GM18867 (cell line): ENCODE measurements around the gene DISC1.

ENCODE experiments used
- ATAC-seq: cut with Tn5 transposase; IDR thresholded peaks from one replicate; pipeline ENCODE4 v1.9.1; 2021; ENCODE audit warnings: mild to moderate bottlenecking, moderate library complexity; ENCODE audit not compliant: unreplicated experiment

The DISC1 gene

DNA sequence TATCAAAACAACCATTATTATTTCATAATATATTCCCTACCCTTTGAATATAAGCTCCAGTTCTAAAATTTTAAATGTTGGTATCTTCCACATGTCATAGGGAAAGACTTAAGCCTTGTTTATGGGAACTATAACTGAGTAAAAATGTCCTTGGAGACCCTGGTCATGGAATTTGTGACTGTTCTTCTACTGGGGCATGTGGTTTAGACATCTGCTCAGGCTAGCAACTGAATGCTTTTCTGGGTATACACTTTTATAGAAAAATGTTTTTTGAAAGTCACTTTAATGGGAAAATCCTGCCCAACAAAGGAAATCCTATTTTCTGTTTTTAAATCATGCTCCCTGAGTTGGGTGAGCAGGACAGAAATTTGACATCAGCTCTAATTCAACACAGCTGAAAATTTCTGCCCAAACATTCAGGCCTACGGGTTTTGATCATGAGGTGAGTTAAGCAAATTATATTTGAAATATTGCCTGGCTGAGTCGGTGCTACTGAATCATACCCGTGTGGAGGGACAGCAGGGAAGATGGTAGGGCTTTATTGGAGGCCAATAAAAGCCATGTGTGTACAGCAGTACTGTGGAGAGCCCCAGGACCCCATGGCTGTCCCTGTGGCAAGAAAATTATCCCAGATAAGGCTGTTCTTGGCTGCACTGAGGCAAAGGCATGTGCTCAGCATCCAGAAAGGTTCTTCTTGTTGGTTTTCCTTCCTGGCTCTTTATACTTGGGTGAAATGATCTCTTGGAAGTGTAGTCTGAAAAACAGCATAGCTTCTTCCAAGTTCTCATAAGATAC, 391.8 kb downstream of the DISC1 start:
- ATAC-seq, result no peak

DNA sequence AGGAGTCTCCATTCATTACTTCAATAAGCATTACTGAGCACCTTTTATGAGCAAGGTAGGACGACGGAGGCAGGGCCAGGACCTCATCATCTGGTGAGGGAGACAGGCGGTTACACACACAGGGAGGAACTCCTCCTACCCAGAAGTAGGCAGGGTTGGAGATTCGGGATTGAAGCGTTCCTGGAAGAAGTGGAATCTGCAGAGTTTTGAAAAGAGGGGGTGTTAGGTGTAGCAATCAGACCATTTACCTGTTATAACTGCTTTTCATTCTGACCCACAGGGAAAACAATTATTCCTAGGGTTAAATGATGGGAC, 392.4 kb downstream of the DISC1 start:
- ATAC-seq, result no peak

GRCh38 chr1:232020352-232020751, 393.8 kb downstream of the DISC1 start:
- ATAC-seq, result no peak

- ATAC-seq, result no peak
Measured at GRCh38 chr1:232029315-232029714, 402.7 kb downstream of the DISC1 start.

DNA sequence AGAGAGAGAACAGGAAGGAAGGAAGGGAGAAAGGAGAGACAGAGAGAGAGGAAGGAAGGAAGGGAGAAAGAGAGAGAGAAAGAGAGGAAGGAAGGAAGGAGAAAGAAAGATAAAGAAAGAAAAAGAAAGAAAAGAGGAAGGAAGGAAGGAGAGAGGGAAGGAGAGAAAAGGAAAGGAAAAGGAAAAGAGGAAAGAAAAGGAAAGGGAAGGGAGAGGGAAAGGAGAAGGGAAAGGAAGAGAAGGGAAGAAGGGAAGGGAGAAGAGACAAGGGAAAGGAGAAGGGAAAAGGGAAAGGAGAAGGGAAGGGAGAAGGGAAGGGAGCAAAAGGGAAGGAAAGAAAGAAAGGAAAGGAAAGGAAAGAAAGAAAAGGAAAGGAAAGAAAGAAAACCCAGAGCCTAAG, 404.6 kb downstream of the DISC1 start:
- ATAC-seq, result no peak

DNA sequence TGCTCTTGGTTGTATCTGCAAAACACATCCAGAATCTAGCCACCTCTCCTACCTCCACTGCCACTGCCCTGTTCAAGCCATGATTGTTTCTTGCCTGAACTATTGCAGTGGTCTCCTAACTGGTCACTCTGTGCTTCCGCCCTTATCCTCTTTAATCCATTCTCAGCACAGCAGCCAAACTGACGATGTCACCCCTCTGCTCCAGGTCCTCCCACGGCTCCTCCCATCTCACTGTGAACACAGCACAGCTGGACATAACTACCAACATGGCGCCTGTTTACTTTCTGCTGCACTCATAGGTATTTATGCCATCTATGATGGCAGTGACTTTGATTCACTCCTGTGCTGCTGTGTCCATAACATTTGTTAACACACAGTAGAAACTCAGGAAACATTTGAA, 406.7 kb downstream of the DISC1 start:
- ATAC-seq, result no peak

- no peak for ATAC-seq
Measured at GRCh38 chr1:232034556-232034955, 408.0 kb downstream of the DISC1 start.

DNA sequence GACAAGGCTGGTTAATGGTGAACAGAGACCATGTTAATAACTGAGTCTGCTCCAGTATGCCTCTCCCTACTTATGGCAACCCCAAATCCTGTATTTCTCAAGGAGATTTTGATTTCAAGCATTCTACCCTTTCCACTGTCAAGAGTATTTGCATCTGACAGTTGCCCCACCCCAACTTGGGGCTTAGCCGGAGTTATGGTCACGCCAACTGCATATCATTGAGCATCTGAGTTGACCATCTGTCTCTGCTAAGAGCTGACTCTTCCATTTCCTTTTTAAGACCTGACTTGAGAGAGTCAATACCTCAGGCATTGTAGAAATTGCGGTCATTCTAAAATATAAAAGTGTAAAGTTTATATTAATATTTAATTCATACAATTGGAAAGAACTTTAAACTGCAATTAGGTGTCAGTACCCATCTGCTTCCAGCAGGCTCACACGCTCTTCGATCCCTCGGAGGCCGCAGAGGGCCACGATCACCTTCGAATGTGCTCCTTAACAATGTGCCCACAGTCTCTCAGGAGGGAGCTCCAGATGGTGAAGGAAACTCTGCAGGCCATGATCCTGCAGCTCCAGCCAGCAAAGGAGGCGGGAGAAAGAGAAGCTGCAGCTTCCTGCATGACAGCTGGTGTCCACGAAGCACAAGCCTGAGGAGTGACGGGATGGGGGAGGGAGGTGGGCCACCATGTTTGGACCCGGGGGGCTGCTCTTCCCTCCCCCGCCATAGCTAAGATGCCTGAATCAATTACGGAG, 409.8 kb downstream of the DISC1 start:
- no peak for ATAC-seq

- ATAC-seq, result no peak
Measured at GRCh38 chr1:232037774-232038388, 411.3 kb downstream of the DISC1 start.

DNA sequence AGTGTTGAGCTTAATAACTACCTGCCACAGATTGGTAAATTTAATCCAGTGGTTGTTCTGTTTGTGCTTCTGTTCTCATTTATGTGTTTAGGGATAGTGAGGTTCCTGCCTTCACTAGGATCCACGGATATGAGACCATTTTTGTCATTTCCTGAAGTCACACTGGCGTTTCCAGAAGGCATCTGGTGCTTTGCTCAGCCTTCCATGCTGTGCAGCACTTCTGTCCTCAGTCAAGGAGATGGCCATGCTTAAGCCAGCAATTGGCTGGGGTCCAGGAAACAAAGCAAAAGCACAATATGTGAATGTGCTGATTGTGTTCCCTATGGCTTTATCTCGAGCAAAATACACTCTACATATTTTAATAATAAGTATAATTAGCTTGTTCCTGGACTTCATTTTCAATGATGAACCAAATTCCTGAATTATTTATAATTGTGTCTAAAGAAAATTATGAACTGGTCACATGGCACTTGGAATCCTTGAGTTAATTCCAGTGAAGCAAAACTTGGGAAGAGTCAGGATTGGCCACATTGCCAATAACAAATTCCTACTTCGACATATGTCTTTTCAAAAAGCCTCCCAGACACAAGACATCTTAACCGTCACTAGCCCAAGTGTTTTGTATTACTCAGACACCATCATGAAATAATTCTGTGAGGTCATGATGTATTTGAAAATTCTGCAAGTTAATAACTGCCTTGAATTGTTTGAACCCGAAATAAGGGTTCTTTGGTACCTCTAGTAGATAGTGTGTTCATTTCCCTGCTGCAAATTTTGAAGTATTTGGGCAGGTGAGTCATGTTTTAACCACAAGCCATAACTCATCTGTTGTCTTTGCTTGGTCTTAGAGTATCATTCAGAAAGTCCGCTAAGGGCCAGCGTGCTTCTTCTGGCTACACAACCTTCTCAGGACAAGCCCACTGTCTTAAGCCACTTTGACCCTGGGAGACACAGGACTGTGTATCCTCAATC, 412.4 kb downstream of the DISC1 start:
- ATAC-seq, result no peak

DNA sequence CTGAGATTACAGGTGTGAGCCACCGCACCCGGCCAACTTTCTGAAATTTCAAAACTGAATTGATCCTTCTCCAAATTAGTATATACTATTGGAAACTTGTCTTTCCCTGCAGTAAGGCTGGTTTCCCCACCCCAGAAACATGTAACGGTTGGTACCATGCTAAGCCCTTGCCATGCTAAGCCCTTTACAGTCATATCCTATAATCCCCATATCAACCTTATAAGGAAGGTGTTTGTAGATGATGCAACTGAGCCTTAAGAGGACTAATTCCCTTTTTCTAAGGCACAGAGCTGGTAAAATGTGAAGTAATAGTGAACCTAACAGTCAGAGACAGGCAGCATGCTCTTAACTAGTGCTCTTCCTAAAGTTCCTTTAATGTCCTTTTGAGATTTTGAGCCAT, 413.7 kb downstream of the DISC1 start:
- ATAC-seq, result no peak

DNA sequence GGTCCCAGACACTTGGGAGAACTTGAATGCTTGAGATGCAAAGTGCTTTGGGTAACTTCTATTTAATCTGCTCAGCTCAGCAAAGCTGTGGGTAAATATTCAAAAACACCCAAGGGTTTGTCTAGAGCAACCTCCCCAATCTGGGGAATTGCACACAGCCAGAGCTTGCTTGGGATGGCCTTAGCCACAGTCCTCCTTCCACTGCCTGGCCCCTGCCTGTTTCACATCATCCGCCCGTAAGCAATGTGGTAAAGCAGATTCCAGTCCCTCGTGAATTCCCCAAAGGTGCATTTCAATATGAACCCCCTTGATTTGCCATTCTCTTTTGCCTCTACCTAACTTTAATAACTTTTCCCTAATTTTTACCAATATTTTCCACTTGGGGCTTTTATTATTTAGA, 418.1 kb downstream of the DISC1 start:
- no peak for ATAC-seq

- no peak for ATAC-seq
Measured at GRCh38 chr1:232045139-232045994, 418.8 kb downstream of the DISC1 start.

- no peak for ATAC-seq
Measured at GRCh38 chr1:232046451-232047306, 420.1 kb downstream of the DISC1 start.

DNA sequence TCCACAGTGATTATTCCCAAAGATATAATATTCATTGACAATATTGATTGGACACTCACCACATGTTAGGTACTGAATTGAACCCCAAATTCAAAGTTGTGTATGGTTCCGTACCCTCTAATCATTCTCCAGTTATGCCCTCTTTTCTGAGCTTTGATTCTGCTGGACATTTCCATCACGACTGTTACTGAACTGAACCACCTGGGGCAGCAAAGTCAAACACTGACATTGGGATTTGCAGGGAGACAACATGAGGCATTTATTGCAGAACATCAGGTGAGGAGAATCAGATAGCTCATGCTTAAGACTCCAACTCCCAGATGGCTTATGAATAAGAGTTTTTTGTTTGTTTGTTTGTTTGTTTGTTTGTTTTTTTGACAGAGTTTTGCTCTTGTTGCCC, 420.9 kb downstream of the DISC1 start:
- no peak for ATAC-seq

GRCh38 chr1:232048481-232048880, 421.9 kb downstream of the DISC1 start:
- no peak for ATAC-seq

- no peak for ATAC-seq
Measured at GRCh38 chr1:232049335-232049734, 422.7 kb downstream of the DISC1 start.

- no peak for ATAC-seq
Measured at GRCh38 chr1:232057217-232057895, 430.8 kb downstream of the DISC1 start.

- ATAC-seq, result no peak
Measured at GRCh38 chr1:232057896-232058274, 431.3 kb downstream of the DISC1 start.
